ENCODE measurements around the gene BTBD1.

DNA sequence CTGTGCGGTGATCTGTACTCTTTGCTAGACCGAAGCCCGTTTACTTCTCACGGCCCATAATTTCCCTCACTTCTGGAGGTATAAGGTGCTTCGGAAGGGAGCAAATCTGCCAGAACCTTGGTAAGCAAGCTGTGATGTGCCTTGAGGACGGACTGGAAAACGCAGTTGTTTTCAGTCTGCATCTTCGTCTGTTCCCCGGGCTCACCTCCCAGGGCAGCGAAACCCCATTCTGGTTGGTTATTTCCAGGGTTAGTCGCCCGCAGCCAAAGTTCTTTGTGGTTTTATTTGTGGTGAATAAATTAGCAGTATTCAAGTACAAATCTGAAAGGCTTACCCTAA lies 80.6 kb downstream of the BTBD1 start:
- TF ChIP-seq CEBPB (IDR thresholded peaks at IDR 0.05) (no peak), SREBF2 (IDR thresholded peaks at IDR 0.05) (no peak)

Data from A549 (cell line).